ENCODE data around the gene MYMX.

DNA sequence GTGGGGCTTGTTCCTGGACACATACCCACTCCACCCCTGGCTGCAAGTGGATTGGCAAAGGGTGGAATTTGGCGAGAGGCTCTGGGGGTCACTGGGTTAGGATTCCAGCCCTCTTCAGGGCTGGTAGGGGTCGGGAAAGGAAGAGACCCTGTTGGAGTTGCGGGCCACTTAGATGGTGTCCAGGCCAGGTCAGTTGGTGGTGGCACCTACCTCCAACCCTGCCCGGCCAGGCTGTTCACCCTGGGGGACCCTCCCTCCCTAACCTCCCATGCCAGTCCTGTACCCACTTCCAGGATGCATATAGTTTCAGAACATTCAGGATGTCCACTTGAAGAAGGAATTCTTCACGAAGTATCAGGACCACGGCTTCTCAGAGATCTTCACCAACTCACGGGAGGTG lies 37.1 kb upstream of the MYMX start:
- TF ChIP-seq CTCF (IDR thresholded peaks at IDR 0.05) (no peak), CHD2 (IDR thresholded peaks at IDR 0.05; ENCODE audit: low read length, partially characterized antibody) (no peak), SMC3 (IDR thresholded peaks at IDR 0.05) (no peak)

Data from A549 (cell line).